GM21576 (cell line): ENCODE data around the gene MECP2.

Experiments used
- ATAC-seq: cut with Tn5 transposase; IDR thresholded peaks from one replicate; pipeline ENCODE4 v1.9.1; 2021; ENCODE audit warnings: mild to moderate bottlenecking, moderate library complexity; ENCODE audit not compliant: unreplicated experiment

Gene MECP2

DNA sequence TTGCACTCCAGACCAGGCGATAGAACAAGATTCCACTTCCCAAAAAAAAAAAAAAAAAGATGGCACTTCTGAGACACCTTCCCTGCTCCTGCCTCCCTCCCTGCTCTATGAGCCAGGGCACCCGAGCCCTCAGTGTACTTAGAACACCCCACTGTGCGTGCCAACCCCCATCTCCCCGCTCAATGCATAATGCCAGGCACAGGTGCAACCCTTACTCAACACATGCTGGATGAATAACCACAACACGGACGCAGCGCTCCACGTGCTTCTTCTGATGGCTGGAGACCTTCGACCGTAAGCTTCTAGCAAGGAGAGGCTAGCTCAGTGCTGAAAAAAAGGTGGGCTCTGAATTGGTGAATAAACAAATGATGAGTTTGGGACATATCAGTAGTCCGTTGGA, 57.9 kb downstream of the MECP2 start:
- ATAC-seq, result no peak

DNA sequence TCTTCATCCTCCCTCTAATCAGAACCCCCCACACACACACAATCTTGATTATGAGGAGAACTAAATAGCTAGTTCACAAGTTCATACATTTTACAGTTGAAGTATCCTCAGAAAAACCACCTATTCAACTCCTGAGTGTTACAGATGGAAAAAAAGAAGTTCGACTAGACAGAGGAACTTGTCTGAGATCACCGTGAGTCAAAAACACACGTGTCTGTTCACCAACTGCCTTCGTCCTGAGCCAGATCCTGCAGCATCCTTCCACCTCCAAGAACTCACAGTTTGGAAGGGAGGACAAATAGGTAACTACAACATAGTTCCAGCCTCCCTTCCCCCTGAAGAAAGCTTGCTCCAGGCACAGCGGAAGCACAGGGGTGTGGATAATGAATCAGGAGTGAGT, 58.9 kb downstream of the MECP2 start:
- no peak for ATAC-seq

DNA sequence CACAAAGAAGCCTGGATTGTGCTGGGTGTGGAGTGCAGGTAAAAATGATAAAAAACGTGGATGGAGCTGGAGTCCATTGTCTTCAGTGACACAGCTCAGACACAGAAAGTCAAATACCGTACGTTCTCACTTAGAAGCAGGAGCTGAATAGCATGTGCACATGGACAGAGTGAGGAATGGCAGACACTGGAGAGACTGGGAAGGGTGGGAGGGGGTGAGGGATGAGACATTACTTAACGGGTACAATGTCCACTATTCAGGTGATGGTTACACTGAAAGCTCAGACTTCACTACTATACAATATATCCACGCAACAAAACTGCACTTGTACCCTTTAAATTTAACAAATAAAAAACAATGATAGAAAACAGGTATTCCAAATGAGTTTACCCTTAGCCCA, 59.8 kb downstream of the MECP2 start:
- ATAC-seq, result no peak

- ATAC-seq, result no peak
Observed at GRCh38 chrX:154036513-154036912, 61.0 kb downstream of the MECP2 start.

DNA sequence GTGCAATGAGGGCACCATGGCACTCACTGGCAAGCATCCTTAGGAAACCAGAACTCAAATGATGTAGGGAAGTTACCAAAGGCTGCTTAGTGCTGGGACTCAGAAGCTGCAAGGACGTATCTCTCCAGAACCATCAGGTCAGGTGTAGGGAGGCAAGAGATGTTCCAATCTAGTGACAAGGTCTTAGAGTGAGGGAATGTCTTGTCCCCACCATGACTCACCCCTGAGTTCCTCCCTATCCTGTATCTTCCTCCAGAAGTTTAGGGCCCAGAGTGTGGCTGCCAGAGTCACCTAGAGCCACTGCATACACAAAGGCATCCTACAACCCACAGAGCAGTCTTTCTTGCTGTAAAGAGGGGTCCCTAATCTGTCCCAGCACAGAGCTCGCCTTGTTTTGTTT, 63.7 kb downstream of the MECP2 start:
- ATAC-seq, result no peak

GRCh38 chrX:154032653-154033052, 64.9 kb downstream of the MECP2 start:
- no peak for ATAC-seq

DNA sequence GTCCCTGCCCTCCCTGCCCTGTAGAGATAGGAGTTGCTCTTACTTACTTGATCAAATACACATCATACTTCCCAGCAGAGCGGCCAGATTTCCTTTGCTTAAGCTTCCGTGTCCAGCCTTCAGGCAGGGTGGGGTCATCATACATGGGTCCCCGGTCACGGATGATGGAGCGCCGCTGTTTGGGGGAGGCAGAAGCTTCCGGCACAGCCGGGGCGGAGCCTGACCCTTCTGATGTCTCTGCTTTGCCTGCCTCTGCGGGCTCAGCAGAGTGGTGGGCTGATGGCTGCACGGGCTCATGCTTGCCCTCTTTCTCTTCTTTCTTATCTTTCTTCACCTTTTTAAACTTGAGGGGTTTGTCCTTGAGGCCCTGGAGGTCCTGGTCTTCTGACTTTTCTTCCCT, 65.4 kb downstream of the MECP2 start:
- no peak for ATAC-seq

DNA sequence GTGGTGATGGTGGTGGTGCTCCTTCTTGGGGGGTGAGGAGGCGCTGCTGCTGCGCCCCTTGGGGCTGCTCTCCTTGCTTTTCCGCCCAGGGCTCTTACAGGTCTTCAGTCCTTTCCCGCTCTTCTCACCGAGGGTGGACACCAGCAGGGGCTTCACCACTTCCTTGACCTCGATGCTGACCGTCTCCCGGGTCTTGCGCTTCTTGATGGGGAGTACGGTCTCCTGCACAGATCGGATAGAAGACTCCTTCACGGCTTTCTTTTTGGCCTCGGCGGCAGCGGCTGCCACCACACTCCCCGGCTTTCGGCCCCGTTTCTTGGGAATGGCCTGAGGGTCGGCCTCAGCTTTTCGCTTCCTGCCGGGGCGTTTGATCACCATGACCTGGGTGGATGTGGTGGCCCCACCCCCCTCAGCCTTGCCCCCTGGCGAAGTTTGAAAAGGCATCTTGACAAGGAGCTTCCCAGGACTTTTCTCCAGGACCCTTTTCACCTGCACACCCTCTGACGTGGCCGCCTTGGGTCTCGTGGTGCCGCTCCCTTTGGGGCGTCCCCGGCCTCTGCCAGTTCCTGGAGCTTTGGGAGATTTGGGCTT, 66.7 kb downstream of the MECP2 start:
- ATAC-seq, result no peak

DNA sequence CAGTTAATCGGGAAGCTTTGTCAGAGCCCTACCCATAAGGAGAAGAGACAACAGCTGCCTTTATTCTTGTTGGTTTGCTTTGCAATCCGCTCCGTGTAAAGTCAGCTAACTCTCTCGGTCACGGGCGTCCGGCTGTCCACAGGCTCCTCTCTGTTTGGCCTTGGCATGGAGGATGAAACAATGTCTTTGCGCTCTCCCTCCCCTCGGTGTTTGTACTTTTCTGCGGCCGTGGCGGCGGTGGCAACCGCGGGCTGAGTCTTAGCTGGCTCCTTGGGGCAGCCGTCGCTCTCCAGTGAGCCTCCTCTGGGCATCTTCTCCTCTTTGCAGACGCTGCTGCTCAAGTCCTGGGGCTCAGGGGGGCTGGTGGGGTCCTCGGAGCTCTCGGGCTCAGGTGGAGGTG, 67.3 kb downstream of the MECP2 start:
- ATAC-seq, result no peak

DNA sequence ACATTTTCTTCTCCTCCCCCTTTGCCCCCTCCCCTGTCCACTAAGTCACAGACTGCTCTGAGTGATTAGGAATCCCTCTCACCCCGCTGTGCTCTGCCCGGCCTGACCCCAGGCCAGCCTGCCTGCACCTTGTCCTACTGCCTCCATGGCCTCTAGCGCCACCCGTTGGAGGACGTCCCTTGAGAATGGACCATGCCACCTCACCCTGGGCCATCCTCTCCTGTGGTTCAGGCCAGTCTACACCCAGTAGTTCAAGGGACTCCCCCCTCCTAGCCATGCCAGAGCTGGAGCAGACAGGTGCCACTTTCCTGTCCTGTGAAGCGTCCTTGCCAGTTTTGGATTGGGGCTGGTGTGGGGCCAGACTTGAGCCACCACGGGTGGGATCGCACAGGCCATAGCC, 68.1 kb downstream of the MECP2 start:
- no peak for ATAC-seq

DNA sequence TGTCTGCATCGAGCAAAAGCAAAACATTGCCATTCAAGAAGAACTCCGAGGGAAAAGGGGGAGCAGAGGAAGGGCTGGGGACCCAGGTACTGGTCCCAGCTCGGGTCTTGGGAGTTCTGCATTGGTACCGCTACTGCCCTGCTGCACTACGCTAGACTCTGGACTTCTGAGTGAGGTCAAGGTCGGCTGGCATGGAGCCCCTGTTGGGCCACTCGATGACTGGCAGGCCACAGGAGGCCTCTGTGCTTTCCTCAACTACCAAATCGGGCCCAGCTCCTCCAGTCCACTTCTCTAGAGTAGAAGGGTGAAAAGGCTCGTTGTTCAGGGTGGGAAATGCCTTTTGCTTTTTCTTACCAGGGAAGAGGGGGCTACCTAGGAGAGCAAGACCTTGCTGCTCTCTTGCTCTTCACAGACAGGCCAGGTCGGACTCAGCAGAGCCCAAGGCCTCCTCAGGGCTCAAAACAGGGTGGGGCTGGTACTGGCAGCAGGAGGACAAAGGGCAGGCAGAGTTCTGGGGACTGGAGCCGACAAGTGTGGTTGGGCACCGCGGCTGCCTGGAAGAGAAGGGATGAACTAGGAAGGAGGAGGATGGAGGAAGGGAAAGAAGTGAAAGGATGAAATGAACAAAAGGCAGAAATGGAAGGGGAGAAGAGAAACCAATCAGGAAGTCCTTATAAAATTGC, 68.9 kb downstream of the MECP2 start:
- ATAC-seq, result no peak

DNA sequence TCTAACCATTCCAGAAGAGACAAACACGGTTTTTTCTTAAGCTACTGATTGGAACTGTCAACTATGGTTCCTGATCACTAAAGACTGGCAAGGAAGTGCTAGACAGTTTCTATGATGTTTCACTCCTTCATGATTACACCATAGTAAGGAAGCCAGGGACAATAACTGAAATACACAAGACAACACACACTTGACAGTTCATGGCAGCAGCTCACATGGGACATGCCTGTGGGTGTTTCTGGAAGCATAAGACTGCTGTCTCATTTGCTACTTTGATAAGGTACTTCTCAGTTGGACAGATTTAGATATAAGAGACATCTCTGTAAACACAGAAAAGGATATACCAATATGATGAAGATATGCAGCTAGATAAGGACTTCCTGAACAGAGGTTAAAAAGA, 69.5 kb downstream of the MECP2 start:
- no peak for ATAC-seq

GRCh38 chrX:154027022-154027402, 70.5 kb downstream of the MECP2 start:
- ATAC-seq, result no peak

DNA sequence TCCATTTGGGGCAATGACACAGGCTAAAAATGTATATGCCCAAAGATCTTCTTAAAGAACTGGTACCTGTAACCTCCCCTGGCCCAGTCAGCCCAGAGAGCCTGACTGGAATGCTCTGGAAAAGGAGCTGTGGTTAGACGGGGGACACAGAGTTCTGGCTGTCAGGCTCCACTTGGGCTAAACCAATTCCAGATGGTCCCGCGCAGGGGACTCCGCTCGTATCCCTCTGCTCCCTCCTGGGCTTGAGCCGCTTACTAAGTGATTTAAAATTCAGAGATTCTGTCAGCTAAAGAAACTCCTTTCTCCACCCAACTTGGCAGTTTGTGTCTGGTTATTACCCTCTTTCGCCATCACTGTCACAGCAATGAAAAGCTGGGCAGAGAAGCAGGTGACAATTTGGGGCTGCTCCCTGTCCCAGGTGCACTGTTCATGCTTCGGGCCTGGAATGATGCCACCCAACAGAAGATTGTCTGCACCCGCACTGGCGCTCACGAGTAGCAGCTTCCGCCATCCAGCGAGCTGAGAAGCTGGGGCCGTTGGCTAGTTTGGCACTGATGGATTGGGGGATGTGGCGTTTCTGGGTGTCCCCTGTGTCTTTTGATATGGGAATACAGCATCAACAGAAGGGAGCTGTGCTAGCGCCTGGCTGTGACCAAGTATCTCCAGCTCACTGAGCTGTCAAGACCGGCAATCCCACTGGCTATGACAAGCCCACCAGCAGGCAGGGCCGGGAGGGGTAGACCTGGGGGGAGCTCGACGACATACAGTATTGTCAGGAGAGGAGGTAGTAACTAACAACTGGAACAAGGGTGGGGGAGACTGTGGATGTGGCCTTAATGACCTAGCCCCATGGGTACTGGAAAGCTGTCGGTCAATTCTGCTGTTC, 71.1 kb downstream of the MECP2 start:
- no peak for ATAC-seq

- no peak for ATAC-seq
Observed at GRCh38 chrX:154025230-154025629, 72.3 kb downstream of the MECP2 start.

DNA sequence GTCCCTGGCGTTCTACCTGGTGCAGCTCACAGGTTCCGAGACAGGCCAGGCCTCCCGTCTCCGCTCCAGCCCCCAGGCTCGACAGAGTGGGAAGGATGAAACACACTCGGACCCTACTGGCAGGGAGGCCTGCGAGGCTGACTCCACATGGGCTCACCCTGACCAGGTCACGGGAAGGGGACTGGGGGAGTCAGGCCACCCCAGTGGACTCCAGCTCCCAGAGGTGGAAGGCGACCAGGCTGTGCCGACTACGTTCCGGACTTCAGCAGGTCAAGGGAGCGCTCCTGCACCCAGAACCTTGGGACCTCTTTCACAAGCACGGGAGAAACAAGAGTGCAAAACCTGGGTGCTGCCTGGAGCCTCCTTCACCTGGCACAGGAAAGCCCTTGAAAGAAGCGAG, 73.2 kb downstream of the MECP2 start:
- ATAC-seq, result no peak

GRCh38 chrX:154023276-154024000, 74.1 kb downstream of the MECP2 start:
- ATAC-seq, result no peak

GRCh38 chrX:154022108-154022507, 75.4 kb downstream of the MECP2 start:
- ATAC-seq, result no peak

GRCh38 chrX:154021131-154021611, 76.3 kb downstream of the MECP2 start:
- no peak for ATAC-seq

DNA sequence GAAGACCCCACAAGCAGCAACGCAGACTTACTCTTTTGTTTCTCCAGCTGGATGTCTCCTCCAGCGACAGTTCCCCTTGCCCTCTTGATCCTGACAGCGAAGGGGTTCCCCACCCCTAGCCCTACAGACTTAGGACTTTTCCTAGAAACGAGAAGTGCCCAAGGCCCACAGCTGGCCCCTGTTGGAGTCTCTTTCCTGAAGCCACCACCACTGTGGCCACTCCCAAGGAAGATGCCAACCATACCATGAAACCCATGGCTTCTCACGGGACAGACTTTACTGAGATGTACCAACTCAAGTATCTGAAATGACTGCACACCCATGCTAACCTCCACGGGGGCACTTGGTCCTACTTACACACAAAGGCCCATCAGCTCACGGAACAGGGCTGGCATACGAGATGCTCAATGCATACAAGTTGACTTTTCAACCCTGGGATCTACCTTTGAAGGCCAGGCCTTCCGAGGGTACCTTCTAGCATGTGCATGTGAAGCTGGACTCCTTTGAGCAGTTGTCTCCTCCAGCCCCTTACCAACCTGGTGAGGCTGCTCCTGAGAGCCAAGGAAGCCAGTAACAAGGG, 76.9 kb downstream of the MECP2 start:
- no peak for ATAC-seq
